Activated CD4-positive, CD25-positive, alpha-beta regulatory T cell (primary cell): ENCODE results near the gene CKAP5.

ENCODE experiments used
- DNase-seq, 4 experiments: peaks; one replicate each; lab custom pipeline; 2025; lab: John Stamatoyannopoulos, UW

CKAP5 gene

DNA sequence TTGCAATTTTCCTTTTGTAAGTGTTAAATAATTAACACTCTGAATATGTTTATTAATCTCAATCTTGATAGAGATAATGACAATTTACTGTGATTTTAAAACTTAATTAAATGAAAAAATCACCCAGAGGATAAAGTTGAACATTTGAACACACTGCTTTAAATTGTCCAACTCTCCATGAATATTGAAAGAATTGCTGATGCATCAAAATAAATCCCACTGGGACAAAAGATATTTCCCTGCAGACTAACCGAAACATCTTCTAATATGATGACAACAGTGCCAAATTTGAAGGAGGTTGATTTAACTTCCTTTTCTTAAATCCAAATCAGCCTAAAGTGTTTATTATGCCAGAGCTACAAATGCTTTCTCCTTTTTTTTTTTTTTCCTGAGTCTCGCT, 79.4 kb downstream of the CKAP5 start:
- no peak for DNase-seq

- no peak for DNase-seq
Observed at GRCh38 chr11:46762248-46762647, 83.8 kb downstream of the CKAP5 start.

- no peak for DNase-seq
Observed at GRCh38 chr11:46761807-46762206, 84.3 kb downstream of the CKAP5 start.

GRCh38 chr11:46760429-46761128, 85.5 kb downstream of the CKAP5 start:
- no peak for DNase-seq

GRCh38 chr11:46759196-46759595, 86.9 kb downstream of the CKAP5 start:
- DNase-seq: no peak

GRCh38 chr11:46755962-46756361, 90.1 kb downstream of the CKAP5 start:
- DNase-seq: no peak

DNA sequence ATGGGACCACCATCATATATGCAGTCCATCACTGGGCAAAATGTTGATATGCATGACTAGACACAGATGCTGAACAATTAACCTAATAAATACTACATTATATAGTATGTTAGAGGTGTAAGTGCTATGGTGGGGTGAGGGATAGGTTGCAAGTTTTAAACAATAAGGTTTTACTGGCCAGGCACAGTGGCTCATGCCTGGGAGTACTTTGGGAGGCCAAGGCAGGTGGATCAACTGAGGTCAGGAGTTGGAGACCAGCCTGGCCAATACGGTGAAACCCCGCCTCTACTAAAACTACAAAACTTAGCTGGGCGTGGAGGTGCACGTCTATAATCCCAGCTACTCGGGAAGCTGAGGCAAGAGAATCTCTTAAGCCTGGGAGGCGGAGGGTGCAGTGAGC, 98.9 kb downstream of the CKAP5 start:
- DNase-seq: no peak

- DNase-seq: no peak
Observed at GRCh38 chr11:46745995-46746394, 100.1 kb downstream of the CKAP5 start.

DNA sequence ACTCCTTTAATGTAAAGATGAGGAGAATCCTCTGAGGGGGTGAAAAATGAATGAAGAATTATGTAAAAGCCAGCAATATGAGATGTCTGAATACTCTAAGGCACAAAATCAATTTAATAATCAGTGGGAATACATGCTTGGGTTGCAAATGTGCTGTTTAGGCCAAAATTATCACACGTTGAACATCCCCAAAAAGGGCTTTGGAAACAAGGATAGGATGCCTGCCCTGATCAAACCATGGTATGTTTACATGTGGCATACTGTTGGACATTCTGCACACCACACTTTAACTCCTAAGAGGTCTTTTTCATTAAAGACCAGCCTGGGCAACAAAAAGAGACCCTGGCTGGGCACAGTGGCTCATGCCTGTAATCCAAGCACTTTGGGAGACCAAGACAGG, 100.8 kb downstream of the CKAP5 start:
- no peak for DNase-seq

DNA sequence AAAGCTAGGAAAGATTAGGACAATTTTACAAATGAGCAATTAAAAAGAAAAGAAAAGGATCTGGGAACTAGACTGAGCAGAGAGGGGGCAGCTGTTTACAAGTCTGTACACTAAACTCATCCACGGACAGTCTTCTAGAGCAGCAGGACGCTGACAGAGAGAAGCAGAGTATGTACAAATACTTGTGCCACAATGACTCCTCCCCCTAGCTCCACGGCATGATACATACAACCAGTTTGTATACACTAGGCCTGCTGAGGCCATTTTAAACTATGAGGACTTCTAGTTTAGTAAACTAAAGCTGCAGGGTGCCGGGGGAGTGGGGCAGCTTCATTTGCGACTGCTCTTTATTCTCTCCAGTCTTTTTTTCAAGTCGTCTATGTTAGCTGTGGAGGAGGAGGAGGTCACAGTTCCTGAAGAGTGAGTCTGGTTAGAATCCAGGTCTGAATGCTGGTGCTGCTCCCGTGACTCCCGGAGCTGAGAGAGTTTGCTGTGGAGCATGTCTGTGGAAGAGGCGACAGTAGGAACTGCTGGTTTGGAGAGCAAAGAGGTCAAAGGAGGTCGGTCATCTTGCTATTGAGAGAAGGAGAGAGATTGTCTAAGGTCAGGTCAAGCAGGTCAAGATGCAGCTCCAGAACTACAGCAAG, 102.3 kb downstream of the CKAP5 start:
- no peak for DNase-seq

DNA sequence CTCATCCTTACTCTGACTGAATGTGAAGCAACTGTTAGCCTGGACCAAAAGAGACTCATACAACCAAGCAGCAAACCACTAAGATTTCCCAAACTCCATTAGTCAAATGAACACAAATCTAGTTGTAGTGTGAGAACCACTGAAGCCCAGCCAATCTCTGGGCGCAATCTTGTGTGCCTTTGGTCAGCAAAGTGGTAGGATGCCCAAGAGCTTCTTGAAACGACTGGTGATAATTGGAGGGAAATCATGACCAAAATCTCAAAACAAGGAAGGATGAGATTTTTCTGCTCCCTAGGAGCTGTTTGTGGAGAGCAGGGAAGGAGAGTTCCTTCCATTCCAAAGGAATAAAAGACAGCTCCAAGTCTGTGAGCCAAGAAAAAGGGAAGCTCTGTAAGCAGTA, 103.0 kb downstream of the CKAP5 start:
- no peak for DNase-seq

DNA sequence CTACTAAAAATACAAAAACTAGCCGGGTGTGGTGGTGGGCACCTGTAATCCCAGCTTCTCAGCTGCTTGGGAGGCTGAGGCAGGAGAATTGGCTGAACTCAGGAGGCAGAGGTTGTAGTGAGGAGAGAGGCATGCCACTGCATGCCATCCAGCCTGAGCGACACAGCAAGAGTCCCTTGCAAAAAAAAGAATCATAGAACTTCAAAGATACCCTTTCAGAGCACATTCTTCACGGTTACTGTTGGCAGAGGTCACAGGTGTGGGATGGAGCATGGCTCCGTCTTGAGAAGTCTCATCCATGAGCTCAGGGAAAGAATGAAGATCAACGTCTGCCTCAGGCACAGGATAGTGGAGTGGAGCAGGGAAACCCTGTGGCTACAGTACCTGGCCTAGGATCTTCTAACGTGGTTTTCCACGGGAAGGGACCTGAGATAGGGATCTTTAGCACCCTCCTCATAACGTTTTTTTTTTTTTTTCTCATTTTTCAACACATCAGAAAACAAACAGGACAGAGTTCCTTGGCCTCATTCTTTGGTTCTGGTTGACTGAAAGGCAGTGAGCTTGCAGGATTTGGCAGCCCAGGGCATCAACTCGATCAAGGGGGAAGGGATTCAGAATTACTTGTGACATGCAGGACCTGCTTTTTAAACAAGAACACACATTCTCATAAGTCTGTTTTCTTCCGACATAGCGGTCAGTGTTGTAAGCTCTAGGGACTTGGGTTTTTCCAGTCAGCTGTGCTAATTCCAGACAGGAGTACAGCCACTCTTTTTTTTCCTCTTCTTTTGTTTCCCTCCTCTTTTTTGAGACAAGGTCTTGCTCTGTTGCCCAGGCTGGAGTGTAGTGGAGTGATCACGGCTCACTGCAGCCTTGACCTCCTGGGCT, 104.2 kb downstream of the CKAP5 start:
- no peak for DNase-seq

- no peak for DNase-seq
Observed at GRCh38 chr11:46738887-46739286, 107.2 kb downstream of the CKAP5 start.

DNA sequence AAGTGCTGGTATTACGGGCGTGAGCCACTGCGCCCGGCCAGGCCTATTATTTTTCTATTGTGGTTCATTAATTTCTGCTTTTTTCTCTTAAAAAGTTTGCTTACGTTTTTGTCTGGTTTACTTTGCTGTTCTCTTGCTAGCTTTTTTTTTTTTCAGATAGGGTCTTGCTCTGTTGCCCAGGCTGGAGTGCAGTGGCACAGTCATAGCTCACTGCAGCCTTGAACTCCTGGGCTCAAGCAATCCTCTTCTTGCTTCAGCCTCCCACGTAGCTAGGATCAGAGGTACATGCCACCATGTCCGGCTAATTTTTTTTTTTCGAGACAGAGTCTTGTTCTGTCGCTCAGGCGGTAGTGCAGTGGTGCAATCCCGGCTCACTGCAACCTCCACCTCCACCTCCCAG, 108.4 kb downstream of the CKAP5 start:
- no peak for DNase-seq

GRCh38 chr11:46736615-46737014, 109.5 kb downstream of the CKAP5 start:
- no peak for DNase-seq

- DNase-seq: no peak
Observed at GRCh38 chr11:46736146-46736545, 109.9 kb downstream of the CKAP5 start.

DNA sequence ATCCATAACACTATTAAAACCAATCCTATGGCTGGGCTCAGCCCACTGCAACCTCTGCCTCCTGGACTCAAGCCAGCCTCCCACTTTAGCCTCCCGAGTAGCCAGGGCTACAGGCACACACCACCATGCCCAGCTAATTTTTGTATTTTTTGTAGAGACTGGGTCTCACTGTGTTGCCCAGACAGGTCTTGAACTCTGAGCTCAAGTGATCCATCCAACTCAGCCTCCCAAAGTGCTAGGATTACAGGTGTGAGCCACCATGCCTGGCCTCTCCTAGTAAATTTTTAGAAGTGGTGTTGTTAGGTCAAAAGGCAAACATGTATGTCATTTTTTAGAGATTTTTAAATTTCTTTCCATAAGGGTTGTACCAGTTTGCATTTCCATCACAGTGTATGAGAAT, 112.8 kb downstream of the CKAP5 start:
- DNase-seq: no peak

DNA sequence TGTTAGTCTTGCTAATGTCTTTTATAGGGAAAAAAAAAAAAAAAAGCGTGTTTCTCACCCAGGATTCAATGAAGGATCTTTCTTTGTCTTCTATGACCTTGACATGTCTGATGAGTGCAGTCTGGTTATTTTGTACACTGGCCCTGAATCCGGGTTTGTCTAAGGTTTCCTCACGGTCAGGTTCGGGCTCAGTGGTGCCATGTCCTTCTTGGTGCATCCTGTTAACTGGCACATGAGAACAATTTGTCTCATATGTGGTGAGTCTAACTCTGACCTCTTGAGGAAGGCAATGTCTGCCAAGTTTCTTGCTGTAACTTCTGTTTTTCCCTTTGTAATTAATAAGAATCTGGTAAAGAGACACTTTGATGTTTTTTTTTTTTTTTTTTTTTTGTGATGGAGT, 114.5 kb downstream of the CKAP5 start:
- DNase-seq: no peak

- DNase-seq: no peak
Observed at GRCh38 chr11:46729110-46730027, 116.7 kb downstream of the CKAP5 start.

DNA sequence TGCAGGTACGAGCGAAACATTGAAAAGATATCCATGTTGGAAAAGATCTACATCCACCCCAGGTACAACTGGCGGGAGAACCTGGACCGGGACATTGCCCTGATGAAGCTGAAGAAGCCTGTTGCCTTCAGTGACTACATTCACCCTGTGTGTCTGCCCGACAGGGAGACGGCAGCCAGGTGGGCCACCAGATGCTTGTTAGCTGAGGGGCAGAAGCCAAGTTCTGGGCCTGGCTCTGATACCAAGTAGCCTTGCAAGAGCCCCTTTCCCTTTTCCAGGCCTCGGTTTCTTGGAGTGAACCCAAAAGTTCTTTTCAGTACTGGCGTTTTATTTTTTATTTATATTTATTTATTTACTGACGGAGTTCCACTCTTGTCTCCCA, 117.4 kb downstream of the CKAP5 start:
- no peak for DNase-seq

DNA sequence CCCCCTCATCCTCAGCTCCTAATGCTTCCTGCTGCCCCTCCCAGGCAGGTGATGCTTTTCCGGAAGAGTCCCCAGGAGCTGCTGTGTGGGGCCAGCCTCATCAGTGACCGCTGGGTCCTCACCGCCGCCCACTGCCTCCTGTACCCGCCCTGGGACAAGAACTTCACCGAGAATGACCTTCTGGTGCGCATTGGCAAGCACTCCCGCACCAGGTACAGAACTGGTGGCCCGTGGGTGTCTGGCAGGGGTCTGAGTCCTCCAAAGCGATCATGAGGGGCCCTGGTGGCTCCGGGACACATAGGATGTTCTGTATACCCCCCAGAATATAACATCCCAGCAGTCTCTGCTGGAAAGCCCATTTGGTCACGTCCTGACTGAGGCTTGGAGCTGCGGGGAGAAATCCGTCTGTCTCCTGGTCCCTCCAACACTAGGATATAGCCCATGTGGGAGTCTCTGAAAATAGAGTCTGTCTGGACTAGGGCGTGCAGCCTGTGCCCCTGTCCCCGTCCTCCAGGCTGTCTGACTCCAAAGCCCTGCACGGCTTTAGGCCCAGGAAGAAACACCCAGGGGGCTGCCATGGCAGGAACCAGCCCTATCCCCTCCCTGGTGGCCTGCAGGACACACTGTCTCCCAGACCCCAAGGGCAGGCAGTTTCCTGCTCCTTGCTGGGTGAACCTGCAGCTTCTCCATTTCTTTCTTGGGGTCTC, 118.0 kb downstream of the CKAP5 start:
- no peak for DNase-seq
